Panc1 (cell line): ENCODE measurements around the gene LPP. TPM values are rescaled to one million over a fixed set of nuclear protein-coding genes. Genes with fewer than 3 reads are reported as not detected.

Source experiments
- ATAC-seq: fragments of 200-7000 bp; cut with Tn5 transposase; 2 replicates; pipeline ENCODE4 v1.9.1; 2020; ENCODE audit warnings: mild to moderate bottlenecking, moderate library complexity
- BruUV-seq: library from RNA; stranded (reverse); fragments of 400-500 nt; replicated peaks from 2 replicates; lab custom pipeline; 2021; lab: Mats Ljungman, UMichigan
- CTCF ChIA-PET: fragments of 300-600 bp; sonication (Branson Sonifier 250); formaldehyde crosslinking; loops from one replicate; lab custom pipeline; 2022; ENCODE audit warnings: antibody characterized with exemption; lab: Charles Lee
- POLR2A ChIA-PET: fragments of 300-600 bp; sonication (Branson Sonifier 250); formaldehyde crosslinking; loops from one replicate; lab custom pipeline; 2022; ENCODE audit warnings: antibody characterized with exemption; lab: Charles Lee
- DNase-seq: peaks from one replicate; pipeline ENCODE4 v3.0.0-alpha.2; 2010; ENCODE audit warnings: low read depth, low spot score
- H3K27ac ChIP-seq: 2 replicates; pipeline ENCODE4 v1.5.1; 2011; ENCODE audit warnings: mild to moderate bottlenecking, low read length, inconsistent platforms
- H3K27me3 ChIP-seq: fragments of 200-500 bp; sonication (Bioruptor generic); 2 replicates; pipeline ENCODE4 v1.6.0; 2014; ENCODE audit warnings: low read length, inconsistent platforms; ENCODE audit not compliant: control insufficient read depth, insufficient read depth
- H3K36me3 ChIP-seq: fragments of 200-500 bp; sonication (Bioruptor generic); 2 replicates; pipeline ENCODE4 v1.5.1; 2014; ENCODE audit warnings: inconsistent platforms, mild to moderate bottlenecking, low read length, moderate library complexity; ENCODE audit not compliant: control insufficient read depth, insufficient read depth
- H3K4me1 ChIP-seq: 2 replicates; pipeline ENCODE4 v1.5.1; 2011; ENCODE audit warnings: inconsistent platforms, mild to moderate bottlenecking, low read length, moderate library complexity; ENCODE audit not compliant: control insufficient read depth, insufficient read depth
- H3K4me3 ChIP-seq, 2 experiments: 2 replicates each; pipeline ENCODE4 v1.5.1; 2011 to 2012; ENCODE audit warnings: low read depth in 2 of 2, low read length in 2 of 2, mild to moderate bottlenecking in 2 of 2, inconsistent platforms in 1 of 2, moderate library complexity in 1 of 2
- H3K9me3 ChIP-seq: fragments of 200-500 bp; sonication (Bioruptor generic); 2 replicates; pipeline ENCODE4 v1.5.1; 2014; ENCODE audit warnings: low read depth, mild to moderate bottlenecking, inconsistent platforms, low read length, moderate library complexity; ENCODE audit not compliant: control insufficient read depth, insufficient read depth
- CTCF ChIP-seq: fragments of 450-650 bp; IDR thresholded peaks from 2 replicates; pipeline ENCODE4 v1.5.1; 2017; ENCODE audit warnings: mild to moderate bottlenecking
- POLR2AphosphoS5 ChIP-seq: IDR thresholded peaks from 2 replicates; pipeline ENCODE4 v1.6.1; 2012; ENCODE audit warnings: mild to moderate bottlenecking, low read depth, low read length, moderate library complexity
- REST ChIP-seq, 2 experiments: IDR thresholded peaks; 2 replicates each; pipeline ENCODE4 v1.6.1; 2011 to 2012; ENCODE audit warnings: low read depth in 2 of 2, control low read depth in 1 of 2, low read length in 1 of 2, mild to moderate bottlenecking in 1 of 2, moderate library complexity in 1 of 2; ENCODE audit not compliant: insufficient read depth in 1 of 2
- SIN3A ChIP-seq: IDR thresholded peaks from 2 replicates; pipeline ENCODE4 v1.6.1; 2012; ENCODE audit warnings: low read depth, mild to moderate bottlenecking, low read length, moderate library complexity, borderline replicate concordance; ENCODE audit not compliant: insufficient read depth
- TCF7L2 ChIP-seq: IDR thresholded peaks from 2 replicates; pipeline ENCODE4 v1.6.1; 2011; ENCODE audit warnings: mild to moderate bottlenecking, low read depth, low read length, inconsistent platforms
- in situ Hi-C: cut with HindIII; loops from 2 replicates; pipeline ENCODE4 v1.10.0; 2016; ENCODE audit warnings: low sequenced_read_pairs, low pct_unique_long_range_greater_than_20kb
- intact Hi-C: fragments of 100-400 bp; cut with micrococcal nuclease; formaldehyde crosslinking; loops from one replicate; pipeline ENCODE4 v1.10.0; 2022; ENCODE audit not compliant: unreplicated experiment
- total RNA-seq: library from RNA; stranded (reverse); gene quantifications from one replicate; pipeline ENCODE4 v1.2.1, GENCODE V29; 2021; ENCODE audit not compliant: unreplicated experiment

The LPP gene
- total RNA-seq, 1 experiment from 2014 or later, result 90.0 TPM

GRCh38 chr3:188798556-188799145 lies 644.7 kb downstream of the LPP start:
- TF ChIP-seq CTCF (no peak), REST (IDR thresholded peaks at IDR 0.05; ENCODE audit: insufficient read depth in 1 of 2, low read depth in 2 of 2, low read length in 1 of 2) (no peak), SIN3A (no peak), TCF7L2 (no peak), POLR2AphosphoS5 (no peak)
- Histone ChIP-seq H3K27ac (no peak overlapping the region), H3K4me3 (no peak overlapping the region), H3K9me3 (no peaks in the 10 kb centered on the region), H3K36me3 (no peaks in the 10 kb centered on the region), H3K27me3 (no peaks in the 10 kb centered on the region), H3K4me1 (no peaks in the 10 kb centered on the region)
- no TSS peak for BruUV-seq
- intact Hi-C loops (no loop called here), in situ Hi-C loops (no loop called here)
- ChIA-PET POLR2A (no interaction called here), CTCF (interaction anchor here (0.6 kb wide), 1 partner anchor 8 kb away, joined by 3 read pairs; no protein-coding TSS in a partner anchor)
- DNase-seq, result no peak
- no peak for ATAC-seq

GRCh38 chr3:188801393-188801792 lies 647.4 kb downstream of the LPP start:
- POLR2A ChIA-PET, result no interaction called here

More at GRCh38 chr3:188801393-188801792, 647.4 kb downstream of the LPP start:
- H3K36me3 ChIP-seq, result no peaks in the 10 kb centered on the region
- no peaks in the 10 kb centered on the region for H3K4me1 ChIP-seq
- TF ChIP-seq CTCF, result no peak
- no peak for TF ChIP-seq TCF7L2
- no peak for TF ChIP-seq SIN3A
- no peak for TF ChIP-seq POLR2AphosphoS5
- TF ChIP-seq REST (IDR thresholded peaks at IDR 0.05; ENCODE audit: insufficient read depth in 1 of 2, low read depth in 2 of 2, low read length in 1 of 2), result no peak
- H3K27me3 ChIP-seq, result no peaks in the 10 kb centered on the region
- in situ Hi-C loops, result no loop called here
- BruUV-seq, result no TSS peak
- intact Hi-C loops, result no loop called here
- H3K9me3 ChIP-seq, result peaks cover 7% of the 10 kb centered on the region
- H3K27ac ChIP-seq, result no peak overlapping the region
- CTCF ChIA-PET, result no interaction called here
- H3K4me3 ChIP-seq, result no peak overlapping the region
- DNase-seq (no peak), ATAC-seq (no peak)
